HK-2 (cell line): ENCODE results near the gene VTI1A.
A peak's percentile ranks its signal among the peaks of the same experiment; 100 is the strongest.

Experiments
- DNase-seq: peaks from one replicate; pipeline ENCODE4 v3.0.0-alpha.2; 2018; ENCODE audit not compliant: unreplicated experiment

The VTI1A gene

DNA sequence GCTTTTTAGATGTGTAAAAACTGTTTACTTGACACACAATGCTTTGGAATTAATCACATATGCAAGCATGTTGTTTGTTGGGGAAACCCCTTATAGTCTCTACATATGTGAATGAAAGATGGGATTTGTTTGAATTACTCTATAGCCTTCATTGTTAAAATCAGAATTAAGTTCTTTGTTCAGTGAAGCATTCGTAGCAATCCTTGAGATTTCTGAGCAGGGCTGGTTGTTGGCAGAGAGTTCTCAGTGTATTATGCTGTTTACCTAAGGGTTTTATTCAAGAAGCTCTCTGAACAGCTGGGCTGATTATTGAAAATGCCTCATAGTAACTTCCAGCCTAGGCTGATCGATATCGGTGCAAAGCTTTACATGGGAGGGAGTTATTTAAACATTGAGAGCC, 190.9 kb downstream of the VTI1A start:
- DNase-seq, result no peak

DNA sequence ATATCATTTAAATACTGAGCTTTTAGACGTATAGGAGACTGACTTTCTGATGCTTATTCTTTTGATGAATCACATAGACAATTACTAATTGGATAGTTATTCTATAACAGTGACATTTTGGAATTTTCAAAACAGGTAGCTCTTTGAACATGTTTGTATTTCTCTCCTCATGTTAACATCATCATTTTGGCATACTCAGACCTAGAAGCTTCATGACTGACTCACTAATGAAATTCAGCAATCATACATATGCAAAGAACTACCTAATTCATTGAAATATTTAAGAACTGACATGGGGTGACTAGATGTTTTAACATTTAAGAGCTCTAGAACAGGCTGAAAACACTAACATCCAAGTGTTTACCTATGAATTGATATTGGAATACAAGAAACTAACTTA, 192.3 kb downstream of the VTI1A start:
- no peak for DNase-seq

DNA sequence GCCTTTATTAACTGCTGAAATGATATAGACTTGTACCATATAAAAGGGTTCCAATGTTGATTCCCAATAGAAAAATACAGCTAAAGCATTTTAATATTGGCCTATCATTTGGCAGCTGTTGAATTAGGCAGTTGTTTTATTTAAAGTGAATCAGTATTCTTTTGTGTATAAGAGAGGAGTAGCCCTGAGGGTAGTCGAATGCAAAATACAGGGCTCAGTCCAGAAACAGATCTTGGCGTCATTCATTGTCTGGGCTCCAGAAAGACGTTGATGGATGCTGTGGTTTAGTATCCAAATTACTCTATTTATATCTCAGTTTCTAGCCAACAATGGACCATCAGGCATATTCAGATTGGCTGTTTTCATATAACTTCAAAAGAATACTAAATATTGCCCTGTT, 193.6 kb downstream of the VTI1A start:
- DNase-seq, result no peak

GRCh38 chr10:112643600-112644264, 196.7 kb downstream of the VTI1A start:
- DNase-seq, result no peak

GRCh38 chr10:112644265-112644645, 197.2 kb downstream of the VTI1A start:
- no peak for DNase-seq

GRCh38 chr10:112649006-112649821, 202.2 kb downstream of the VTI1A start:
- DNase-seq, result no peak

- no peak for DNase-seq
These were observed 202.8 kb downstream of the VTI1A start for GRCh38 chr10:112649822-112650152.

DNA sequence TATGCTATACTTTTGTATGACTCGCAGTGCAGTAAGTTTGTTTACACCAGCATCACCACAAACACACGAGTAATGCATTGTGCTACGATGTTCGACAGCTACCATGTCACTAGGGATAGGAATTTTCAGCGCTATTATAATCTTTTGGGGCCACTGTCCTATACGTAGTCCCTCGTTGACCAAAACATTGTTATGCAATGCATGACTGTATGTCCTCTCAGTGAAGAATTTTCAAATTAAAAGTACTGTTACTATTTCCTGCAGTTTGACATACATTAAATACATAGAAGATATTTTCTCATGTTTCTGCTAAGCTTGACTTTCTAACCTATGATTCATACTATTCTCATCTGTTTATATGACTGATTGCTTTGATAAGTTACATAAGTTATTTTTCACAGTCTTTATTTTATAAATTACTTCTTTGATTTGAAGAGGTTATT, 203.6 kb downstream of the VTI1A start:
- DNase-seq, result no peak

- DNase-seq, result no peak
These were observed 206.2 kb downstream of the VTI1A start for GRCh38 chr10:112653215-112653614.

DNA sequence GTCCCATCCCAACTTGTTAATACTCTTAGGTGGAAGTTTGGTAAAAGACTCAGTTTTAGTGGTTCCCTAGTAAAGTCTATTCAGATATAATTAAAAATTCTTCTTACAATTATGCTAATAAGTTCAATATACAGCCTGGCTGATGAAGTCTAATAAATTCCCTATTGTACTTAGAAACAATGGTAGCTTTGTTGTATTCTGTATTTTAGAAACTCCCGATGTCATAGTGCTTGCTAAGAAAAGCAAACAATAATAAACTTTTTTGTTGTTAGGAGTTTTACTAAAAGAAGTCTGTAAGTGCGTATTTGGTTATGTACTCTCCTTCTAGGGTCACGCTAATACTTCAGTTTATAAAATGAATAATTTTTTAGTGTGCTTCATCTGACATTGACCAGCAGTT, 206.8 kb downstream of the VTI1A start:
- DNase-seq, result no peak

GRCh38 chr10:112654794-112655193, 207.8 kb downstream of the VTI1A start:
- DNase-seq, result no peak

DNA sequence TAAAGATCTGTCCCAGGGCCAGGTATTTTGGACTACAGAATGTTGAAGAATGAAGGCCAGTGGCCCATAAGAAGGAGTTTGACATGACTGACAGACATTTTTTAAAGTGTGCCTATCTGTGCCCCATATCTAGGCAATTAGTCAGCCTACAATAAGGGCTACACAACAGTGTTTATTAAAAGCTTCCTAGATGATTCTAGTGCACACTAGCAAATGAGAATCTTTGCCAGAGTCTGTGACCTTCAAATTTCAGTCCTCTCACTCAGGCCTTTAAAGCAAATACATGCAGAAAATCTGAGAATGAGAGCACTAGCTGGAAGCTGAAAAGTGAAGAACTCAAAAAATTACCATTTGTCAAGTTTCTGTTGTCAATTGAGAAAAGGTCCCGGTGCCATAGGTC, 208.7 kb downstream of the VTI1A start:
- DNase-seq, result no peak

DNA sequence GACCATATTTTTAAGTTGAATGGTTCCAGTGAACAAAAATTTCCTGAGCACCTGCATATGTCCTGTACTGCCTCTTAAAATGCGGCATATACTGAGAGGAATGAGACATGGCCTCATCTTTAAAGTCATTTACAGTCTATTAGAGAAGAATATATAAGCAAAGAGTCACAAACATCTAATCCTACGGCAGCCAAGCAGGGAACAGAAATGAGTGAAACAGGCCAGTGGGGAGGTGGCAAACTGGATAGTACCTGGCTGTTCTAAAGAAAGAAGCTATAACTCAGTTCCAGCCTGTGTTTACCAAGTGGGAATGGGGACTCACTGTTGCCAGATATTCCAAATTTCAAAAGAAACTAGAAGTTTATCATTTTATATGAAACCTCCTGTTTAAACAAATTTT, 211.4 kb downstream of the VTI1A start:
- DNase-seq, result no peak

- peak; percentile 14 for DNase-seq
These were observed 212.1 kb downstream of the VTI1A start for GRCh38 chr10:112658900-112659638.

GRCh38 chr10:112663234-112664125, 216.5 kb downstream of the VTI1A start:
- DNase-seq, result peak; percentile 67

DNA sequence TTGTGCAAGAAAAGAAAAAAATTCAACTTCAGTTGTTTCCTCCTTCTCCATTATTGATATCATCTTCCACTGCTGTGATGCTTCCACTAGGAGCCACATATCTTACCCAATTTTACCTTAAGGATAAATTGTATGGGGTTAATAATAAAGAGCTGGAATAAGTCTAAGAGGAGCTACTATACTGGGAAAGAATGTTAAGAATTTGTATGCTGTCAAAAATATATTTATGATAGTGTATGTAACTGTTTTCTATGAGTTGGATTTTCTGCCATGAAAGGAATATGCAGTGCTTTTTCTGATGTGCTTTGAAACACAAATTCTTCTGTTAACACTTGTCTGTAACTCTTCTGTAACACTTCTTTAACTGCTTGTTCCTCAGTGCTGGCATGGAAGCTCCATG, 219.1 kb downstream of the VTI1A start:
- DNase-seq, result no peak

GRCh38 chr10:112669989-112670388, 223.0 kb downstream of the VTI1A start:
- DNase-seq, result no peak

- DNase-seq, result no peak
These were observed 224.7 kb downstream of the VTI1A start for GRCh38 chr10:112671743-112672142.

GRCh38 chr10:112672706-112673105, 225.7 kb downstream of the VTI1A start:
- DNase-seq, result peak; percentile 13

- DNase-seq, result no peak
These were observed 228.6 kb downstream of the VTI1A start for GRCh38 chr10:112675560-112676083.

DNA sequence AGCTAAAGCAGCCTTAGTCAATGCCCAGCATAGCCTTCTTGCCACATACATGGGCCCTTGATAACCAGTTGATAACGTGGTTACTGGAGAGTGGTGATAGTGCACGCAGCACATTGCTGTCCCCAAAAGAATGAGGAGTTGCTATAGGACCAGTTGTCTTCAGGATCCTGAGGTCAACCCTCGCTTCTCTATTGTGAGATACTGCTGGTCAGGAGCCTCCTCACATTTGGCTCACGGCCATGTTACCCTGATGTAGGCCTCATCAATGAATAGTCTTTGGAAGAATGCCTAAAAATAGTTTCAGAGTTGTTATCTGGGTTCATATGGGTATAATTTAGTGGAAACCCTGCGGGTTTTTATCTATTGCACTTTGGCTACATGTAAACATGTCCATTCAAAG, 230.7 kb downstream of the VTI1A start:
- no peak for DNase-seq

DNA sequence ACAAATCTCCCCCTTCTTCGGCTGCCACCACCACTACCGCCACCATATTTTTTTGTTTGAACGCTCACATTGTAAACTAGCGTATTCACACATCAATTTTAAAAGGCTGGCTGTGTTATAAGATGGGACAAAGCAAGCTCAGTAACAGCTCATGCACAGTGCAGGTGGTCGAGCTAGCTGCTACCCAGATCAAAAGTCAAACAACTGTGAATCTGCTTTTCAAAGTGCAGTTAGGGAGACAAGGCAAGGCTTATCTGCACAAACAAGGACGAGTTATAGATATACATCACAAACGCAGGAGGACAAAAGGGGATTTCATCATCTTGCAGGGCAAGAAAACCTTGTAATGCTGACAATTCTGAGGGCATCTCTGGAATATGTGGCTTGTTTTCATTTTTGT, 231.6 kb downstream of the VTI1A start:
- DNase-seq, result no peak
